NCI-H510A treated with DMSO at 0.1 percent for 48 hours (cell line): ENCODE data around the gene CHSY1.
"Not testable (repeated sequence)": the region's sequence is repeated elsewhere in the genome, so short reads cannot be mapped to it uniquely, and the experiment has no call there.

Source experiments
- DNase-seq: peaks from one replicate; lab custom pipeline; 2025; lab: John Stamatoyannopoulos, UW

The CHSY1 gene

GRCh38 chr15:101135532-101136166 lies 116.2 kb downstream of the CHSY1 start:
- no peak for DNase-seq

DNA sequence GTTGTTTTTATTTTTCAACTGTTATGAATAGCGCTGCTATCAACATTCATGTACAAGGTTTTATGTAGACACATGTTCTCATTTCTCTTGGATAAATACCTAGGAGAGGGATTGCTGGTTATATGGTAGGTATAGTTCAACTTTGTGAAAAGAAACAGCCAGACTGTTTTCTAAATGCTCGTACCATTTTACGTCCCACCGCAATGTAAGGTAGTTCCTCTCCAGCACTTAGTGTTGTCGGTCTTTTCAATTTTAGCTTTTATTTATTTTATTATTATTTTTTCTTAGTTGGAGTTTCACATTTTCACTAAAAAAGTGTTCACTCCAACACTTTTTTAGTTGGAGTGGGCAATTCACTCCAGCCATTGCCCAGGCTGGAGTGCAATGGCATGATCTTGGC lies 117.1 kb downstream of the CHSY1 start:
- DNase-seq = no peak

DNA sequence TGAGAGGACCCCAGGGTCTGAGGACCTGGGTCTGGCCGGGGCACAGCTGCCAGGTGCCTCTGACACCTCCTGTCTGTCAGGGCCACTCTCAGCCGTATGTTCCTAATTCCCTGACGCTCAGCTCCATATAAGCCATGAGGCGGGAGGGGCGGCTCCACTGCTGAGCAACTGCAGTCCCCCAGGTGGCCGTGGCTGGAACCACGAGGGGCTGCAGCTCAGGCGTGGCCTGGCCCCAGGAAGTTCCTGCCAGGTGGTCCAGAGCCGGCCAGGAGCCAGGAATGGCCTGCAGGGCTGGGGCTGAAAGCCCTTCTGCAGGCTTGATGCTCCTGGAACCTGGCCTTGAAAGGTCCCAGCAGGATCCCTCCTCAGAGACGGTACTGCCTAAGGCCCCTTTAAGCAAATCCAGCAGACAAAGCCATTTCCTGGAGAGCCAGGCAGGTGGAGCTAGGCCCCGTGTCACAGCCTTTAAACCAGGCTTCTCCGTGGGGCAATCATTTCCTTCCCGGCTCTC lies 118.0 kb downstream of the CHSY1 start:
- no peak for DNase-seq

DNA sequence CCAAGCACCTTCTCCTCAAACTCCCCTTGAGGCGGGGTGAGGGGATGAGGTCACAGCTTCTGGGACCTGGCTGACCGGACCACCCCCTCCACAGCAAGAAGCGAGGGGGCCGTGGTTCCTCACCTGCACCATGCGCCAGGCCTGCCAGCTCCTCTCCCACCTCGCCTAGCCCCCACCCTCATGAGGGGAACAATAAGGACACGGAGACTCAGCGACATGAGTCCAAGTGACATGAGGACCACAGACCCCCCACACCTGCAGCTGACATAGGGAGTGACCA lies 118.7 kb downstream of the CHSY1 start:
- DNase-seq = no peak

DNA sequence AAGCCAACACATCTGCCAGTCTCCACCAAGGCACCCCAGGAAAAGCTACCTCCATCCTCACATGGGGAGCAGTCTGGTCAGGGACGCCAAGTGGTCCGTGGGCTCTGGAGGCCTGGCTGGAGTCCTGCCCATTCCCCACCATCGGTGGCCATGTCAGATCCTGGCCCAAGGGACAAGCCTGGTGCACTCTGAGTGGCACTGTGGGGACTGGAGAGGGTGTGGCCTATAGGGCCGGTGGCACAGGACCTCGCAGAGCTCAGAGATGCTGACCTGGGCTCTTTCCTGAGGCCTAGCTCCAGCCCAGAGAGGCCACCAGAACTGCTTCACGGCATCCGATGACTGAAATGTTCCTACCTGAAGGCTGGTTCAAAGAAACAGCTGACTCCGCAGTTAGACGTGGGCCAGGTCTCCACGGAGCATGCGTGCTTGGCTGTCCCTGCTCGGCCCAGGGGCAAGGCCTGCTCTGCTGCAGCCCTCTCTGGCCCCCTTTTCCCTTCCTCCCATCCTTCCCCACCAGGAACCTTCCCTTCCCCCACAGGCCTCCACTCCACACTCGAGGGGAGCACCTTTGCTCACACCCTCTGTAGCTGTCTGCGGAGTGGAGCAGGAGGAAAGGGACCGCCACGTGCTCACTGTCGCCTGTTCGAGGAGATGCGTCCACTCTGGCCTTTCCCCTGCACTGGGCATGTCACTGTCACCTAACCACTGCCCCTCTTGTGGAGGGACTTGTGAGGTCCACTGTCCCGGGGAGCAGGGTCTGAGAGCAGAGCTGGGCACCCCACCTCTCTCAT lies 119.3 kb downstream of the CHSY1 start:
- DNase-seq = no peak

DNA sequence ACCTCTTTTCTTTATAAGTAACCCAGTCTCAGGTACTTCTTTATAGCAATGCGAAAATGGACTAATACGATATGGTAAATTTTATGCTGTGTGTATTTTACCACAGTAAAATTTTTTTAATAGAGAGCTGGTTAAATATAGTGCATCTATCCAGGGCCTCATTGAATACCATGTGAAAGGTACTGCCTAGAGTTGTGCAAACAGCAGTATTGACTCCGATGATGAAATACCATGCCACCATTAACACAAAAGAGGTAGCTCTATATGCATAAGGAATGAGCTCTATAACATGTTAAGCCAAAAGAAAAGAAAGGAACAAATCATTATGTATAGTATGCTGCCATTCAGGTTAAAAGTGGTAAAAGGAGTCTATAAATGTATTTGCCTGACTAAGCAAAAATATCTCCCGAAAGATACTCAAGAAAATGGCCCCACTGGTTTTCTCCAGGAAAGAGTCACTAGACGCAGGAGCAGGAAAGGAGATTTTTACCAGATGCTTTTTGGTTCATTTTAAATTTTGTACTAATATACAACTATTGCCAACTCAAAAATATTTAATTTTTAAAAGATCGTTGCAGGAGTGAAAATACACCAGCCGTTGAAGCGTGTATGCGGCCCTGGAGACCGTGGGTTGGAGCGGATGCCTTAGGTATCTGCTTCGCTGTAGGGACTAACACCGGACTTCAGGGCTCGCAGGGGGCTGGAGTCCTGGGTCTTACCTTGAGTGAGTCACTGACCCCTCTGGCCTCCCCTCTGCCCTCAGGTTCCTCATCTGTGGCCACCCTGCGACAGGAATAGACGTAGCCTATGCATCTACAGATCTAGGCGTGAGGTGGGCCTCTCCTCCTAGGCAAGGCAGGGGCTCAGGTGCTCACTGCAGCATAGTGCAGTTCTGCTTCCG lies 120.1 kb downstream of the CHSY1 start:
- DNase-seq = no peak

DNA sequence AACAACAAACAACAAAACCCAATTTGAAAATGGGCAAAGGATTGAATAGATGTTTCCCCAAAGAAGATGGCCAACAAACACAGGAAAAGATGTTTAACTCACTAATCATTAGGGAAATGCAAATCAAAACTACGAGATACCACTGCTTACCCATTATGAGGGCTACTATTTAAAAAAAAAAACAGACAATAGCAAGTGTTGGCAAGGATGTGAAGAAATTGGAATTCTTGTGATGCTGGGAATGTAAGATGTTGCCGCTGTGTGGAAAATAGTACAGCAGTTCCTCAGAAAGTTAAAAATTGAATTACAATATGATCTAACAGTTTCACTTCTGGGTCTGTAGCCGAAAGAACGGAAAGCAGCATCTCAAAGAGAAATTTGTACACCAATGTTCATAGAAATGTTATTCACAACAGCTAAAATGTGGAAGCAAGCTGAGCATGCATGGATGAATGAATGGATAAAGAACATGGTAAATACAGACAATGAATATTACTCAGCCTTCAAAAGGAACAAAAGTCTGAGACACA lies 121.9 kb downstream of the CHSY1 start:
- DNase-seq = no peak

- no peak for DNase-seq
Observed at GRCh38 chr15:101128221-101129015, 123.4 kb downstream of the CHSY1 start.

- DNase-seq = no peak
Observed at GRCh38 chr15:101127506-101128076, 124.3 kb downstream of the CHSY1 start.

DNA sequence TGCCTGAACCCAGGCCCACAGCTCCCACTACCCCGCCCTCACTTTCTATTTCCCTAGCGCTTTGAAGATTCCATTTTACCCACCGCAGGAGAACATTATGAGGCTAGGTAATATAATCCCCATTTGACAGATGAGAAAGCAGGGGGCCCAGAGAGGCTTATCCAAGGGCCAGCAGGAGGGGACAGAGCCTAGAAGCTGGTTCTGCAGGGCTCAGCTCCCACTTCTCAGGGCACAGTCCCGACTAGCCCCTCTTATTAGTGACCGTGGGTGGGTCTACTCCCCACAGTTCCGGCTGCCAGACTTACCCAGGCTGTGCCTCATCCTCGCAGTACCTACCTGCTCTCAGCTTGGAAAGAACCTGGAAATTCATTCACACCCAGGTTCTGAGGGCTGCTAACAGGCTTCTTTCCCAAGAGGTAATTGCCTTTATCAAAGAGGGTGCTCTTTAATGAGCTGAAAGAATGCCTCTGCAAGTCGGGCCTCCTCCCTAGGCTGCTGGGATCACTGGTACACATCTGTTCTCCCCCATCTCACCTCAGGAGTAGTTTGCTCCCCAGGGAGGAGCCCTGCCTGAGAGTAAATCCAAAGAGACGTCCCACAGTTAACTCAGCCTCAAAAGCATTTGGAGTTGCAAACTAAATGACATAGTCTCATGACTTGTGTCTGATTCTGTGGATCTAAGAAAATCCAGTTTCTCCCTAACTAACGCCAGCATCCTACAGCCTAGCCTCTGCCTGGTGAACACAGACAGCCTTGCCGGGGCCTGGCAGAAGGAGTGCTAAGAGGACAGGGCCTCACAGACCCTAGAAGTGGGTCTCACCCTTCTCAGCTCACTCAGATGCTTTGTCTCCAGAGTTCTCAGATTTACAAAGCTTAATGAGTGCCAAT lies 125.0 kb downstream of the CHSY1 start:
- DNase-seq = no peak

GRCh38 chr15:101125881-101126428 lies 125.9 kb downstream of the CHSY1 start:
- DNase-seq = not testable (repeated sequence)
